IPS DF 4.7 (cell line): ENCODE measurements around the gene COL16A1.
"Not testable (repeated sequence)": the region's sequence is repeated elsewhere in the genome, so short reads cannot be mapped to it uniquely, and the experiment has no call there.

Source experiments
- DNase-seq: peaks from one replicate; pipeline ENCODE4 v3.0.0-alpha.2; 2013; ENCODE audit warnings: low spot score; ENCODE audit errors: extremely low read depth

COL16A1 gene

DNA sequence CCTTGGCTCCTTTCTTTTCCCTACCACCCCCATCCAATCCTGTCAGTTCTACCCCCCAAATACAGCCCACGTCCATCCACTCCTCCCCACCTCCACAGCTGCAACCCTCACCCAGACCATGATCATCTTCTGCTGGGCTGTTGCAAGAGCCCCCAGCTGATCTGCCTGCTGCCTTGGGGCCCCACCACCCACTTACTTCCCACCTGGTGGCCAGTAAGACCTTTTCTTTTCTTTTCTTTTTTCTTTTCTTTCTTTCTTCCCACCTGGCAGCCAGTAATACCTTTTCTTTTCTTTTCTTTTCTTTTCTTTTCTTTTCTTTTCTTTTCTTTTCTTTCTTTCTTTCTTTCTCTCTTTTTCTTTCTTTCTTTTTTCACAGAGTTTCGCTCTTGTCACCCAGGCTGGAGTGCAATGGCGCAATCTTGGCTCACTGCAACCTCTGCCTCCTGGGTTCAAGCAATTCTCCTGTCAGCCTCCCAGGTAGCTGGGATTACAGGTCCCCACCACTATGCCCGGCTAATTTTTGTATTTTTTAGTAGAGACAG lies 3.3 kb upstream of the COL16A1 start:
- DNase-seq, result not testable (repeated sequence)

GRCh38 chr1:31706384-31707058 lies 2.7 kb upstream of the COL16A1 start:
- no peak for DNase-seq

GRCh38 chr1:31705080-31705866 lies 1.5 kb upstream of the COL16A1 start:
- no peak for DNase-seq

DNA sequence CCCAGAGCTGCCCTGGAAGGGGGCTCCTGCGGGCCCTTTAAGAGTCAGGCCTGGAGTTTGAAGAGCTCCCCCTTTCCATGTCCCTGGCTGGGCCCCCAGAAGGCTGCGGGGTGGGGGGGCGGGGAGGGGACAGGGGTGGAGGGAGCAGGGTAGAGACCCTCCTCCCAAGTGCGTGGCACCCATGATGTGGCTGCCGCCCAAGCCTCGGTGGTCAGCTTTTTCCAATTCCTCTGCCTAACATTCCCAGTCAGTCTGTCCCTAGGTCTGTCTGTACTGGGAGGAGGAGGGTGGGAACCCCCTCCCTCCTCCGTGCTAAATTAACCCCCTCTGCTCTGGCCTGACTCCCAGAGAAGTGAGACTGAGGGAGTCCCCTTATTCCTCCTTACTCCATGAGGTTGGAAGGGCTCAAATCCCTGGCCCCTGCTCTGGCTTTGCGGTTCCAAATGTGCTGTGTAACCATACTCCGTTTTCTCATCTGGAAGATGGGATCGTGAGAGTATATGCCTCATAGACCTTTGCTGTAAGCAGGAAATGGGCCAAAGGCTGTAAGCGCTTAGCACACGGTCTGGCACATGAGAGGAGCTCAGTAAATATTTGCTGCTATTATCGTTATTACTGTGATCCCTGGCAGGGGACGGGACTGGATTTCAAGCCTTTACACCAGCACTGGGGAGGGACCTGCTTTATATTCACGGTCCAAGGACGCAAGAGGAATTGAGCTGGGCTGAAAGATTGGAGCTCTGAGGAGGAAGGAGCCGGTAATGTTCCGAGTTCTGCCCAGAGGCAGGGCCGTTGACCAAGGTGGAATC lies 658 bp upstream of the COL16A1 start:
- no peak for DNase-seq

DNA sequence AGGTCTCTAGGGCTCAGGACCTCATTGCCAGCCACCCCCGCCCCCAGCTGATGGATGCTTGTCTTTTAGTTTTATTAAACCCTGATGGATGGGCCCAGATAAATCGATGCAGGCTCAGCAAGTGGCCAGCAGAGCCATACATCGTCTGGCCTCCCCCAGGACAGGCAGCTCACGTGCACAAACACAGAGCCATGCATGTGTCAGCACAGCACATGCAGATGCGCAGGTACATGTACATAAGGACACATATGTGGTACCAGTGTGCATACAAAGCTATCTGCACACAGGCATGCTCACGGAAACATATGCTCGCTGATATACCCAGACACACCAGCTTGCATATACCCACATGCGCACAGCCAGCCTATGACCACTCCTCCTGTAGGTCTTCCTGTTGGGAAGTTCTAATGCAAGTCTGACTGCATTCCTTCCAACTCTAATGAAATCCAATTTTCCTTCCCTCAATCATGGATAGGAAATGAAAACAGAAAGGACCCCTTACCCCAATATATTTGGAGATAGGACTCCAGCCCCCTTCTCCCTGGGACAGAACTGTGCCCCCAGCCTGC lies 897 bp downstream of the COL16A1 start:
- no peak for DNase-seq

- DNase-seq, result no peak
Measured at GRCh38 chr1:31701091-31701736, 2.6 kb downstream of the COL16A1 start.

DNA sequence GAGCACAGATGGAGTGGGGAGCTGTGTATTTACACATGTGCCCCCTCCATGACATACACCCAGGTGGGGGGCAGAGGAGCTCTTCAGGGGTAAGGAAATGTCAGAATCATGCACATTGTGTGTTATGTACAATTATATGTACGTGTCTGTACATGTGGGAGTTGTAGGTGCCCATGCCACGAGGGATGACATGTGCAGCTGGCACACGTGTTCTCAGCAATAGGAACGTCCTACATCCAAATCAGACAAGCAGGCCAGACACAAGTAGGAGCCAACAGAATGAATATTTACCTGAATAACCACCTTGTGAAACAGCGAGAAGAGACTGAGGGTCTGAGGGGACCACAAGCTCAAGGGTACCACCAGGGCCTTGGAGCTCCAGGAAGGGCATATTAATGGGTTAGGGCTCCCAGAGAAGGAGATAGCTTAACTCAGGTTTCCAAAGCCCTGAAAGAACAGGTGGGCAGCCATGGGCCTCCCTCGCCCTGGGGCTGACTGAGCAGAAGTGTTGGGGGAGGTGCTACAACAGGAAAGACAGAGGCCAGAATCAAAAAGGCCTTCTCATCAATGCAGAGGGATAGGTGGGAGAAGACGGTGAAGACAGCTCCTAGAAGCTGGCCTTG lies 3.2 kb downstream of the COL16A1 start:
- no peak for DNase-seq

GRCh38 chr1:31699341-31699891 lies 4.4 kb downstream of the COL16A1 start:
- DNase-seq, result no peak

DNA sequence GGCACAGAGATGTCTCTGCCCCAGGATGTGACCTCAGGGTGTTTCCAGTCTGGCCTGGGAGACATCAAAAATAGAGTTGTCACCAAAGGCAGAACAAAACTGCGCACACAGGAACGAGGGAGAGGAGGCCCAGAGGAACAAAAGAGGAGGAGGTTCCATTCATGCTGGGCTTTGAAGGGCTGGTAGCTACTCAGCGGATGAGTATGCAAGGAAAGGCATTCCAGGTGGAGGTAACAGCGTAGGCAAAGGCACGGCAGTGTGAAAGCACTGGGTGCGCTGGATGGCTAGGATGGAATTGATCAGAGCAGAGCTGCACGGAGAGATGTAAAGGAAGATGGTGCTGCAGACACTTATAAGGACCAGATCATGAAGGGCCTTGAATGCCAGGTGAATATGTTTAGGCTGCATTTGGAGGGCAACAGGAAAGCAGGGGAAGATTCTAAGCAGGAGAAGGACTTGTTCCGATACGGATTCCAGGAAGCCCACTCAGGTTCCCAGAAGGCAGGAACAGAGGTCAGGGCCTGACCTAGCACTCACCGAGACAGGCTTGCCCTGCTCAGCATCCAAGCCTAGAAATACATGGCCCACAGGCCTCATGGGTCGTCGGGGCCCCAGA lies 6.3 kb downstream of the COL16A1 start:
- no peak for DNase-seq

DNA sequence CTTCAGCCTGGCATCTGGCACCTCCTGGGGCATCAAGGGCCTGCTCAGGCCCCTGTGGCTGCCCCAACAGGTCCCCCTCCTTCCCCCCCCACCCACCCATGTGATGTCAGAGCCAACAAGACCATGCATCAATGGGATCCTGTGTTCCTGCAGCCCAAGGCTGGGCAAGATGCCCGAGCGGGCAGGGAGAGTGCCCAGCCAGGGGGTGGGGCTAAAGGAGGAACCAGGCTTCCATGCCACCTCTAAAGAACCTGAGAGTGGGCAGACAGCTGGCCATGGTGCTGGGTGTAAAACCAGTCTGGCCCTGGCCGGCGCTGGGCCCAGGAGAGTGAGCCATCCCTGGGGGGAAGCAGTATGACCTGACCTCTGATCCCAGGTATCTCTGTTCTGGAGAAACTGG lies 7.6 kb downstream of the COL16A1 start:
- DNase-seq, result no peak

DNA sequence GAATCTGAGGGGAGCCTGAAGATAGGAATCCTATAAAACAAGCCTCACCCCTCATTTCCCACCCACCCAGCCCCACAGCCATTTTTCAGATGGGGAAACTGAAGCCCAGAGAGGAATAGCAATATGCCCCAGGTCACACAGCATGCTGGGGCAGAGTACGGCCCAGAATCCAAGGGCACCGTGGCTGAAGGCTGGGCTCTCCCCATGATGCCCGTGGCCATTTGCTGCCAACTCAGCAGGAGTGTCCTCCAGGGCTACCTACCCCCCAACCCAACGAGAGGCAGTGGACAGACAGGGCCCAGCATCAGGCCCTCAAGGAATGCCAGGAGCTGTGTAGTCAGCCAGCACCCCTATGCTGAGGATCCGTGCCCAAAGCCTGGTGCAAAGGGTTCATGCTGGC lies 8.5 kb downstream of the COL16A1 start:
- no peak for DNase-seq

DNA sequence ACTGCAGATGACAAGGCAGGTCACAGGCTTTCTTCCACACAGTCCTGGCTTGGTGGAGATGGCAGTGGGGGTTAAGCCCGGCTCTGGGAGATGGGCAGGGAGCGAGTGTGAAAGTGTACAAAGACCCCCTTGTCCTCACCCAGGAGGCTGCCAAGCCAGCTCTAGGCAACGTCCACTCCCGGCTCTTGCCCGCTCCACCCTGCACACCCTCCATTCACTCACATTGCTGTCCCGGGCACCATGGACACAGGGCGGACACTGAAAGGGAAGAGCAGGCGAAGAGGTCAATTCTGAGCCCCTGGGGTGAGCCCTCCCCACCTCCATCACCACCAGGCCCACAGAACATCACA lies 8.9 kb downstream of the COL16A1 start:
- DNase-seq, result no peak

- no peak for DNase-seq
Measured at GRCh38 chr1:31694069-31694963, 9.5 kb downstream of the COL16A1 start.

DNA sequence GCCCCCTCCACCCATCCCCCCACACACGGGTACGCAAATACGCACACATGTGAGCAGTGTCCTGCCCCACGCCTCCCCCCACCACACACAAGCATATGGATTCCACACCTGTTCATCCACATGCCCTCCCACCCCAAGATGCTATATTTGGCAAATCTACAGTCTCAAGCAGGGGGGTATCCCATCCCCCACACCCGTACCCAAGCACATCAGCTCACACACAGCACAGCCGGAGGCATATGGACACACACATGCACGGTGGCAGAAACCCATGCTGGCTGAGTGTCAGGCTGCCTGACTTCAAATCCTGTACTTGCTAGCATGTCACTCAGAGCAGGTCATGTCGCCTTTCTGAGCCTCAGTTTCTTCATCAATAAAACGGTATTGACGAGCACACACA lies 10.6 kb downstream of the COL16A1 start:
- no peak for DNase-seq

- DNase-seq, result no peak
Measured at GRCh38 chr1:31691951-31692350, 11.9 kb downstream of the COL16A1 start.

- DNase-seq, result no peak
Measured at GRCh38 chr1:31691446-31691845, 12.4 kb downstream of the COL16A1 start.

GRCh38 chr1:31690921-31691320 lies 12.9 kb downstream of the COL16A1 start:
- DNase-seq, result no peak

DNA sequence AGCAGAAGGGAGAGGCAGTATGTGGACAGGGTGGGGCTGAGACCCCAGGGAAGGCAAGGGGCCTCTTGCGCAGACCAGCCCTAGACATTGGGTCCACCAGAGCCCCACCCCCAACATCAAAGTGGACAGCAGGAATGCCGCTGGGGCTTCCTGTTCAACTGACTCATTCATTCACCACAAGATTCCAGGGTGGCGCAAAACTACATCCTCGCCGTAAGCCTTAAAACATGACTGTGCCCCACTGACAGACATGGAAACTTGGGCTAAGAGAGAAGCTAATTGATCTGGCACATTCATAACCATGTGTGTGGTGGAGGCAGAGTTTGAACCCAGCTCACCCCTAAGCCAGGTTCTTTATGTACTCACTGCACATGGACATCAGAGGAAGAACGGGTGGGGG lies 14.0 kb downstream of the COL16A1 start:
- no peak for DNase-seq

- no peak for DNase-seq
Measured at GRCh38 chr1:31689379-31689778, 14.4 kb downstream of the COL16A1 start.
